ENCODE results near the gene PACSIN1.

Gene PACSIN1

GRCh38 chr6:34506718-34507117, 40.8 kb downstream of the PACSIN1 start:
- DNase-seq (ENCODE audit: low read depth) = no peak
- TF ChIP-seq CTCF (conservative IDR thresholded peaks at IDR 0.05; ENCODE audit: control insufficient read depth, insufficient read depth, low read depth, low read length) = no peak
- H3K4me3 ChIP-seq (ENCODE audit: control insufficient read depth, low read depth, low read length) = no peak overlapping the region

GRCh38 chr6:34508425-34508824, 42.5 kb downstream of the PACSIN1 start:
- TF ChIP-seq CTCF (conservative IDR thresholded peaks at IDR 0.05; ENCODE audit: control insufficient read depth, insufficient read depth, low read depth, low read length) = no peak
- H3K4me3 ChIP-seq (ENCODE audit: control insufficient read depth, low read depth, low read length) = no peak overlapping the region
- DNase-seq (ENCODE audit: low read depth) = no peak

DNA sequence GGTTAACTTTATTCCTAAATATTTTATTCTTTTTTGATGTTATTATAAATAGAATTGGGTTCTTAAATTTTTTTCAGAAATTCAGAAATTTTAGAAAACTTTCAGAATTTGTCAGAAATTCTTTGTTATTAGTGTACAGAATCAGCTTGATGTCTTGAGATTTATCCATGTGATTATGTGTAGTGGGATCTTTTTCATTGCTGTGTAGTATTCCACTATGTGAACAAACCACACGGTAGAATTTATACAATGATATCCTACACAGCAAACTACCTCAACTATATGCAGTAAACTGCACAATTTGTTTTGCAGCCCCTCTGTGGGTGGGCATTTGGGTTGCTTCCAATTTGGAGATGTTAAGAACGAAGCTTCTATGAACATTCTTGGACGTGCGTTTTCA, 43.9 kb downstream of the PACSIN1 start:
- no peak for DNase-seq (ENCODE audit: low read depth)
- no peak for TF ChIP-seq CTCF (conservative IDR thresholded peaks at IDR 0.05; ENCODE audit: control insufficient read depth, insufficient read depth, low read depth, low read length)
- H3K4me3 ChIP-seq (ENCODE audit: control insufficient read depth, low read depth, low read length) = no peak overlapping the region

GRCh38 chr6:34510299-34510698, 44.4 kb downstream of the PACSIN1 start:
- no peak overlapping the region for H3K4me3 ChIP-seq (ENCODE audit: control insufficient read depth, low read depth, low read length)
- TF ChIP-seq CTCF (conservative IDR thresholded peaks at IDR 0.05; ENCODE audit: control insufficient read depth, insufficient read depth, low read depth, low read length) = no peak
- DNase-seq (ENCODE audit: low read depth) = no peak

GRCh38 chr6:34511214-34511914, 45.5 kb downstream of the PACSIN1 start:
- no peak overlapping the region for H3K4me3 ChIP-seq (ENCODE audit: control insufficient read depth, low read depth, low read length)
- no peak for TF ChIP-seq CTCF (conservative IDR thresholded peaks at IDR 0.05; ENCODE audit: control insufficient read depth, insufficient read depth, low read depth, low read length)

GRCh38 chr6:34511915-34512737, 46.2 kb downstream of the PACSIN1 start:
- no peak for DNase-seq (ENCODE audit: low read depth)
- no peak for TF ChIP-seq CTCF (conservative IDR thresholded peaks at IDR 0.05; ENCODE audit: control insufficient read depth, insufficient read depth, low read depth, low read length)
- no peak overlapping the region for H3K4me3 ChIP-seq (ENCODE audit: control insufficient read depth, low read depth, low read length)

More at GRCh38 chr6:34511214-34511914, 45.5 kb downstream of the PACSIN1 start:
- DNase-seq (ENCODE audit: low read depth) = no peak

Data from fibroblast of mammary gland (primary cell).